ENCODE results near the gene SIPA1L2. TPM values are rescaled to one million over a fixed set of nuclear protein-coding genes. Genes with fewer than 3 reads are reported as not detected.

The SIPA1L2 gene
- total RNA-seq, 3 donors from 2014 or later = 16.3 to 46.9 (median 35.9) TPM

GRCh38 chr1:232586679-232587078, 43.3 kb downstream of the SIPA1L2 start:
- Histone ChIP-seq H3K27ac (no peak overlapping the region), H3K4me1 (no peaks in the 10 kb centered on the region), H3K4me3 (no peak overlapping the region), H3K36me3 (no peaks in the 10 kb centered on the region), H3K9me3 (no peaks in the 10 kb centered on the region), H3K27me3 (no peaks in the 10 kb centered on the region)
- intact Hi-C loops (cut with DNase I; ENCODE audit: low total_unique reads) = no loop called here
- no peak for DNase-seq (ENCODE audit: low spot score in 2 of 2)
- TF ChIP-seq CTCF (IDR thresholded peaks at IDR 0.05) = no peak
- TF ChIP-seq POLR2A (IDR thresholded peaks at IDR 0.05) = no peak
- no peak for TF ChIP-seq POLR2AphosphoS5 (IDR thresholded peaks at IDR 0.05)

DNA sequence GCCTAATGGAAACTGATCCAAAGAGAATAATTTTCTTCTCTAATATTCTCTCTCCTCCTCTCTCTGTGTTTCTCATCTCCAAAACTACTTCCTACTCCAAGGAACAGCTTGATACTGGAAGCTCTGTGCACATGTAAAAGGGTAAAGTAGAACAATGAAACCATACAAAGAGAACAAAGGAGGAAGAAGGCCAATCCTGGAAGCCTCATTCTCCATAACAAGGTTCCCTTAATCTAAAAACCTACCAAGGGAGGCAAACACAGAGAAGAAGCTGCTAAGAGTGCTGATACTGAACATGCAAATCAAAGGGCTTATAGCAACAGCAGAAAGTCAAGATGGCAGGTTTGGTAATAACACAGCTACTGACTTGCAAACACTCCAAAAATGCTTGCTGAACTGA, 44.4 kb downstream of the SIPA1L2 start:
- H3K9me3 ChIP-seq = no peaks in the 10 kb centered on the region
- intact Hi-C loops (cut with DNase I; ENCODE audit: low total_unique reads) = no loop called here
- H3K4me3 ChIP-seq = no peak overlapping the region
- H3K36me3 ChIP-seq = no peaks in the 10 kb centered on the region
- H3K27me3 ChIP-seq = no peaks in the 10 kb centered on the region
- H3K4me1 ChIP-seq = no peaks in the 10 kb centered on the region
- TF ChIP-seq POLR2A (IDR thresholded peaks at IDR 0.05) (no peak), POLR2AphosphoS5 (IDR thresholded peaks at IDR 0.05) (no peak), CTCF (IDR thresholded peaks at IDR 0.05) (no peak)
- DNase-seq (ENCODE audit: low spot score in 2 of 2) = no peak
- H3K27ac ChIP-seq = peak overlapping the region; percentile 43 to 56

- Histone ChIP-seq H3K4me1 (no peaks in the 10 kb centered on the region), H3K27me3 (no peaks in the 10 kb centered on the region), H3K9me3 (no peaks in the 10 kb centered on the region), H3K4me3 (no peak overlapping the region), H3K36me3 (no peaks in the 10 kb centered on the region), H3K27ac (no peak overlapping the region)
- intact Hi-C loops (cut with DNase I; ENCODE audit: low total_unique reads) = no loop called here
- TF ChIP-seq POLR2A (IDR thresholded peaks at IDR 0.05) = no peak
- no peak for TF ChIP-seq CTCF (IDR thresholded peaks at IDR 0.05)
- no peak for TF ChIP-seq POLR2AphosphoS5 (IDR thresholded peaks at IDR 0.05)
- DNase-seq (ENCODE audit: low spot score in 2 of 2) = no peak
Observed at GRCh38 chr1:232581932-232582331, 48.0 kb downstream of the SIPA1L2 start.

Other genes starting within 250 kb of the SIPA1L2 start
- gene MAP10, start 175.3 kb upstream of the SIPA1L2 start, total RNA-seq = 1 to 10 TPM; 1.6 to 3.4 (median 2.9) TPM